OCI-LY3 (cell line): ENCODE data around the gene LYPD4.

ENCODE experiments used
- EZH2phosphoT487 ChIP-seq: fragments of 200-600 bp; shearing (Covaris generic); IDR thresholded peaks from 2 replicates; pipeline ENCODE4 v1.6.1; 2018; ENCODE audit warnings: antibody characterized with exemption, mixed run types, low read depth
- TF ChIP-seq, protein P1 (sequence below): fragments of 200-600, 300-600 bp; sonication (generic); IDR thresholded peaks from 2 replicates; pipeline ENCODE4 v1.5.1; 2014; ENCODE audit warnings: antibody characterized with exemption, low read length, low read depth

DNA sequence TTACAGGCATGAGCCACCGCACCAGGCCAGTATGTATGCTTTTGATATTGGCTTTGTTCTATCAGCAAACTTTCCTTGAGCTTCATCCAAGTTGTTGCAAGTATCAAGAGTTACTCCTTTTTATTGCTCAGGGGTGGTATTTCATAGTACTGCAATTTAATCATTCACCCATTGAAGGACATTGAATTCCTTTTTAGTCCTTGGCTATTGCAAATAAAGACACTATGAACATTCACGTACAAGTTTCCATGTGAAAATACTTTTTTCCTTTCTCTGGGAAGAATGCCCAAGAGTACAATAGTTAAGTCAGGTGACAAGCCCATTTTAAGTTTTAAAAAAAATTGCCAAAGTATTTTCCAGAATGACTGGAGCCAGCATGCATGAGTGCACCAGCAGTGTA, 27.7 kb downstream of the LYPD4 start:
- TF ChIP-seq, protein P1, sequence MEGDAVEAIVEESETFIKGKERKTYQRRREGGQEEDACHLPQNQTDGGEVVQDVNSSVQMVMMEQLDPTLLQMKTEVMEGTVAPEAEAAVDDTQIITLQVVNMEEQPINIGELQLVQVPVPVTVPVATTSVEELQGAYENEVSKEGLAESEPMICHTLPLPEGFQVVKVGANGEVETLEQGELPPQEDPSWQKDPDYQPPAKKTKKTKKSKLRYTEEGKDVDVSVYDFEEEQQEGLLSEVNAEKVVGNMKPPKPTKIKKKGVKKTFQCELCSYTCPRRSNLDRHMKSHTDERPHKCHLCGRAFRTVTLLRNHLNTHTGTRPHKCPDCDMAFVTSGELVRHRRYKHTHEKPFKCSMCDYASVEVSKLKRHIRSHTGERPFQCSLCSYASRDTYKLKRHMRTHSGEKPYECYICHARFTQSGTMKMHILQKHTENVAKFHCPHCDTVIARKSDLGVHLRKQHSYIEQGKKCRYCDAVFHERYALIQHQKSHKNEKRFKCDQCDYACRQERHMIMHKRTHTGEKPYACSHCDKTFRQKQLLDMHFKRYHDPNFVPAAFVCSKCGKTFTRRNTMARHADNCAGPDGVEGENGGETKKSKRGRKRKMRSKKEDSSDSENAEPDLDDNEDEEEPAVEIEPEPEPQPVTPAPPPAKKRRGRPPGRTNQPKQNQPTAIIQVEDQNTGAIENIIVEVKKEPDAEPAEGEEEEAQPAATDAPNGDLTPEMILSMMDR: no peak
- no peak for TF ChIP-seq EZH2phosphoT487
